Hepatocyte (in vitro differentiated cells): ENCODE measurements around the gene AMMECR1L.

Experiments used
- EZH2 ChIP-seq: fragments of 200-600 bp; sonication (generic); IDR thresholded peaks from 2 replicates; pipeline ENCODE4 v1.6.1; 2016; ENCODE audit warnings: antibody characterized with exemption, mild to moderate bottlenecking, borderline replicate concordance
- EZH2phosphoT487 ChIP-seq: fragments of 200-600 bp; sonication (generic); IDR thresholded peaks from one replicate; pipeline ENCODE4 v1.6.1; 2018; ENCODE audit warnings: antibody characterized with exemption, mild to moderate bottlenecking, low read depth, moderate library complexity; ENCODE audit not compliant: unreplicated experiment, severe bottlenecking
- TF ChIP-seq, protein P1 (sequence below): fragments of 200-600 bp; sonication (generic); IDR thresholded peaks from 2 replicates; pipeline ENCODE4 v1.5.1; 2016; ENCODE audit warnings: antibody characterized with exemption, mild to moderate bottlenecking; ENCODE audit not compliant: poor library complexity

DNA sequence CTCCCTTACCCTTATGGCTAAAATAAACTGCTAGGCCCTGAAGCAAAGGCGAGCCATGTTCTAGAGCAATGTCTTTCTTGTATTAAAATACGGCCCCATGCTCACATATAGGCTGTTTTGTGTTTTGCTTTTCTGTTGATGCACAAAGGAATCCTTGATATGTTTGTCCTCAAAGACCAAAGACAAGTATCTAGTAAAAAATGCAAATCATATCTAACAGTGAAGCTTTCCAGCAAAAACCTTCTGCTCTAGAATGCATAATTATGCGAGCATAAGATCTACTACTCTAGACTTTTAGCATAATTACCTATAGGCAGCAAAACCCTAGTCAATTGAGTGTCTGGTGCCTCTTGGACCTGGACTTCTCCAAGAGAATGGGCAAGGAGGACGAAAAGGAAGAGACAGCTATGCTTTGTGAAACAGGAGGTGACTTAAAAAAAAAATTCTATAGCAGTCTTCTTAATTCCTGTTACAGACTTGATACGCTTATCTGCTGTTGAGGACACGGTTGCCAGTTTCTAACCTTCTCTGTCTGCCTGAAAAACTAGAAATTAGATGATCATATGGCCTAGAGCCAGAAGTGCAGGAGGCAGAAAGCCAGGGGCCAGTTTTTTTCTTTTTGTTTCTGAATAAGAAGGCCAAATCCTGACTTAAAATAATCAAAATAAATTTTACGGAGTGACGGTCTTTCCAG, 1.5 kb upstream of the AMMECR1L start:
- TF ChIP-seq, protein P1, sequence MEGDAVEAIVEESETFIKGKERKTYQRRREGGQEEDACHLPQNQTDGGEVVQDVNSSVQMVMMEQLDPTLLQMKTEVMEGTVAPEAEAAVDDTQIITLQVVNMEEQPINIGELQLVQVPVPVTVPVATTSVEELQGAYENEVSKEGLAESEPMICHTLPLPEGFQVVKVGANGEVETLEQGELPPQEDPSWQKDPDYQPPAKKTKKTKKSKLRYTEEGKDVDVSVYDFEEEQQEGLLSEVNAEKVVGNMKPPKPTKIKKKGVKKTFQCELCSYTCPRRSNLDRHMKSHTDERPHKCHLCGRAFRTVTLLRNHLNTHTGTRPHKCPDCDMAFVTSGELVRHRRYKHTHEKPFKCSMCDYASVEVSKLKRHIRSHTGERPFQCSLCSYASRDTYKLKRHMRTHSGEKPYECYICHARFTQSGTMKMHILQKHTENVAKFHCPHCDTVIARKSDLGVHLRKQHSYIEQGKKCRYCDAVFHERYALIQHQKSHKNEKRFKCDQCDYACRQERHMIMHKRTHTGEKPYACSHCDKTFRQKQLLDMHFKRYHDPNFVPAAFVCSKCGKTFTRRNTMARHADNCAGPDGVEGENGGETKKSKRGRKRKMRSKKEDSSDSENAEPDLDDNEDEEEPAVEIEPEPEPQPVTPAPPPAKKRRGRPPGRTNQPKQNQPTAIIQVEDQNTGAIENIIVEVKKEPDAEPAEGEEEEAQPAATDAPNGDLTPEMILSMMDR, result no peak
- TF ChIP-seq EZH2 (no peak), EZH2phosphoT487 (no peak)
